ENCODE results near the gene ABLIM2. TPM values are rescaled to one million over a fixed set of nuclear protein-coding genes. Genes with fewer than 3 reads are reported as not detected.

ABLIM2 gene
- total and polyA plus RNA-seq, 2 experiments from 2014 or later, result 1.5 to 4.3 TPM

- no peak overlapping the region for H3K27ac ChIP-seq (ENCODE audit: low read depth)
- no peak overlapping the region for H3K27ac Mint-ChIP-seq
- no peaks in the 10 kb centered on the region for H3K27me3 ChIP-seq (ENCODE audit: insufficient read depth)
- no peaks in the 10 kb centered on the region for H3K4me1 Mint-ChIP-seq
- no peak overlapping the region for H3K4me2 ChIP-seq
- TF ChIP-seq CREB1 (CRISPR knock-in tag; IDR thresholded peaks at IDR 0.05; ENCODE audit: low read depth) (no peak), NANOG (IDR thresholded peaks at IDR 0.05; ENCODE audit: borderline replicate concordance) (no peak), ZNF114 (CRISPR knock-in tag; IDR thresholded peaks at IDR 0.05) (no peak), CTCF (conservative IDR thresholded peaks at IDR 0.05; ENCODE audit: low read depth in 2 of 2) (no peak), EZH2 (IDR thresholded peaks at IDR 0.05; ENCODE audit: low read depth, unreplicated experiment) (no peak), ZNF462 (CRISPR knock-in tag; IDR thresholded peaks at IDR 0.05) (no peak)
- peaks cover 7% of the 10 kb centered on the region; the same call in 2 of the 3 replicates for H3K36me3 Mint-ChIP-seq (ENCODE audit: low read depth)
- H4K20me1 ChIP-seq (replicated peaks; ENCODE audit: insufficient read depth), result no peaks in the 10 kb centered on the region
- H3K79me2 ChIP-seq (replicated peaks; ENCODE audit: insufficient read depth), result no peaks in the 10 kb centered on the region
- H3K9me3 Mint-ChIP-seq, result peaks cover 19% of the 10 kb centered on the region
- DNase-seq (ENCODE audit: low spot score) (no peak), ATAC-seq (no peak)
- H3K4me1 ChIP-seq (ENCODE audit: insufficient read depth), result no peaks in the 10 kb centered on the region
- H3K36me3 ChIP-seq (ENCODE audit: insufficient read depth), result no peaks in the 10 kb centered on the region
- peaks cover 4% of the 10 kb centered on the region; the same call in 1 of the 2 replicates for H3K9me2 ChIP-seq (ENCODE audit: insufficient read depth)
- H3K4me3 ChIP-seq, result no peak overlapping the region
- H2AFZ ChIP-seq, result no peak overlapping the region
- H3K4me3 Mint-ChIP-seq, result no peak overlapping the region
- no peaks in the 10 kb centered on the region for H3K27me3 Mint-ChIP-seq (ENCODE audit: insufficient read depth, low read depth, poor library complexity)
- H3F3A ChIP-seq (replicated peaks; ENCODE audit: low read depth), result no peaks in the 10 kb centered on the region
These were observed 11.7 kb upstream of the ABLIM2 start for GRCh38 chr4:8170341-8170740.
